Progenitor cell of endocrine pancreas (in vitro differentiated cells): Measurements from ENCODE around the gene ZNF668. TPM values are rescaled to one million over a fixed set of nuclear protein-coding genes. Genes with fewer than 3 reads are reported as not detected.

Source experiments
- DNase-seq: peaks from one replicate; pipeline ENCODE4 v3.0.0; 2021; ENCODE audit warnings: low spot score; ENCODE audit not compliant: unreplicated experiment
- H3K27ac Mint-ChIP-seq: 2 replicates; pipeline ENCODE4 v1.8.0; 2021; ENCODE audit warnings: mild to moderate bottlenecking, moderate library complexity, mixed read lengths
- H3K27me3 Mint-ChIP-seq: 2 replicates; pipeline ENCODE4 v1.8.0; 2021; ENCODE audit warnings: mixed read lengths
- H3K36me3 Mint-ChIP-seq: 2 replicates; pipeline ENCODE4 v1.8.0; 2022; ENCODE audit warnings: mixed read lengths; ENCODE audit not compliant: insufficient read depth
- H3K4me1 Mint-ChIP-seq: 2 replicates; pipeline ENCODE4 v1.8.0; 2021; ENCODE audit warnings: low read depth, mixed read lengths
- H3K4me3 Mint-ChIP-seq: 2 replicates; pipeline ENCODE4 v1.8.0; 2021; ENCODE audit warnings: low read depth, mild to moderate bottlenecking, moderate library complexity, mixed read lengths
- H3K9me3 Mint-ChIP-seq: 2 replicates; pipeline ENCODE4 v1.8.0; 2021; ENCODE audit warnings: low read depth, mixed read lengths
- total RNA-seq: library from RNA; stranded (reverse); gene quantifications from 2 replicates; pipeline ENCODE4 v1.2.1, GENCODE V29; 2021
- TF ChIP-seq, protein P1 (sequence below): fragments of 200-600 bp; sonication (generic); IDR thresholded peaks from one replicate; pipeline ENCODE4 v1.5.0; 2021; ENCODE audit warnings: antibody characterized with exemption, mild to moderate bottlenecking; ENCODE audit not compliant: unreplicated experiment

The ZNF668 gene
- total RNA-seq, 1 donor from 2014 or later, result 17.5 TPM

GRCh38 chr16:31063843-31064611, 10.0 kb downstream of the ZNF668 start:
- Mint-ChIP-seq H3K27me3 (no peaks in the 10 kb centered on the region), H3K4me3 (no peak overlapping the region), H3K9me3 (no peaks in the 10 kb centered on the region), H3K27ac (peak overlapping the region; percentile 52), H3K36me3 (peaks cover 9% of the 10 kb centered on the region), H3K4me1 (no peaks in the 10 kb centered on the region)
- DNase-seq, result no peak
- TF ChIP-seq, protein P1, sequence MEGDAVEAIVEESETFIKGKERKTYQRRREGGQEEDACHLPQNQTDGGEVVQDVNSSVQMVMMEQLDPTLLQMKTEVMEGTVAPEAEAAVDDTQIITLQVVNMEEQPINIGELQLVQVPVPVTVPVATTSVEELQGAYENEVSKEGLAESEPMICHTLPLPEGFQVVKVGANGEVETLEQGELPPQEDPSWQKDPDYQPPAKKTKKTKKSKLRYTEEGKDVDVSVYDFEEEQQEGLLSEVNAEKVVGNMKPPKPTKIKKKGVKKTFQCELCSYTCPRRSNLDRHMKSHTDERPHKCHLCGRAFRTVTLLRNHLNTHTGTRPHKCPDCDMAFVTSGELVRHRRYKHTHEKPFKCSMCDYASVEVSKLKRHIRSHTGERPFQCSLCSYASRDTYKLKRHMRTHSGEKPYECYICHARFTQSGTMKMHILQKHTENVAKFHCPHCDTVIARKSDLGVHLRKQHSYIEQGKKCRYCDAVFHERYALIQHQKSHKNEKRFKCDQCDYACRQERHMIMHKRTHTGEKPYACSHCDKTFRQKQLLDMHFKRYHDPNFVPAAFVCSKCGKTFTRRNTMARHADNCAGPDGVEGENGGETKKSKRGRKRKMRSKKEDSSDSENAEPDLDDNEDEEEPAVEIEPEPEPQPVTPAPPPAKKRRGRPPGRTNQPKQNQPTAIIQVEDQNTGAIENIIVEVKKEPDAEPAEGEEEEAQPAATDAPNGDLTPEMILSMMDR, result no peak

GRCh38 chr16:31063495-31063842, 10.6 kb downstream of the ZNF668 start:
- Mint-ChIP-seq H3K4me1 (no peaks in the 10 kb centered on the region), H3K36me3 (peaks cover 9% of the 10 kb centered on the region), H3K4me3 (no peak overlapping the region), H3K27me3 (no peaks in the 10 kb centered on the region), H3K27ac (no peak overlapping the region), H3K9me3 (no peaks in the 10 kb centered on the region)
- TF ChIP-seq, protein P1, result no peak
- DNase-seq, result no peak

- TF ChIP-seq, protein P1, result no peak
- DNase-seq, result no peak
- H3K27ac Mint-ChIP-seq, result no peak overlapping the region
- no peaks in the 10 kb centered on the region for H3K4me1 Mint-ChIP-seq
- peaks cover 11% of the 10 kb centered on the region for H3K36me3 Mint-ChIP-seq
- no peaks in the 10 kb centered on the region for H3K27me3 Mint-ChIP-seq
- no peak overlapping the region for H3K4me3 Mint-ChIP-seq
- H3K9me3 Mint-ChIP-seq, result no peaks in the 10 kb centered on the region
Observed at GRCh38 chr16:31061813-31062440, 12.1 kb downstream of the ZNF668 start.

DNA sequence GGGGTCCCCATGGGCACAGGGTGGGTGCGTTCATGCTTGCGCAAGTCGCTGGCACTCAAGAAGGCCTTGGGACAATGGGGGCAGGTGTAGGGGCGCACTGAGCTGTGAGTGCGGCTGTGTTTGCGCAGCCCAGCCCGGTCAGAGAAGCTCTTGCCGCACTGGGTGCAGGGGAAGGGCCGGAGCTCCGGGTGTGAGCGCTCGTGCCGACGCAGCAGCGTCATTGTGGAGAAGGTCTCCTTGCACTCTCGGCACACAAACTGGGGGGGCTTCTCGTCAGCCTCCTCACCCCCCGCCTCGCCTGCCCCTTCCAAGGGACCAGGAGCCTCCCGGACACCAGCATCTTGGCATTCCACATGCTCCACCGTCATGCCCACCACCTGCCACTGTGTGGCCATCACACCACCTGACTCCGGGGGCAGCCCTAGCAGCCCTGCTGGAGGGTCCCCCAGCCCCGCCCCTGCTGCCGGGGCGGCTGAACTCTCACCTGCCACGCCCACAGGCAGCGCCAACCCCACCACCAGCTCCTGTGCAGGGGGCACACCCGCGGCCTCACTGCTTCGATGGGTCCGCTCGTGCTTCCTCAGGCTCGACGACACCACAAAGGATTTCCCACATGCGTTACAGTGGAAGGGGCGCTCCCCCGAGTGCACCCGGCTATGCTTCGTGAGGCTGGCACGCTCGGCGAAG, 12.8 kb downstream of the ZNF668 start:
- no peak overlapping the region for H3K4me3 Mint-ChIP-seq
- TF ChIP-seq, protein P1, result no peak
- no peaks in the 10 kb centered on the region for H3K9me3 Mint-ChIP-seq

DNA sequence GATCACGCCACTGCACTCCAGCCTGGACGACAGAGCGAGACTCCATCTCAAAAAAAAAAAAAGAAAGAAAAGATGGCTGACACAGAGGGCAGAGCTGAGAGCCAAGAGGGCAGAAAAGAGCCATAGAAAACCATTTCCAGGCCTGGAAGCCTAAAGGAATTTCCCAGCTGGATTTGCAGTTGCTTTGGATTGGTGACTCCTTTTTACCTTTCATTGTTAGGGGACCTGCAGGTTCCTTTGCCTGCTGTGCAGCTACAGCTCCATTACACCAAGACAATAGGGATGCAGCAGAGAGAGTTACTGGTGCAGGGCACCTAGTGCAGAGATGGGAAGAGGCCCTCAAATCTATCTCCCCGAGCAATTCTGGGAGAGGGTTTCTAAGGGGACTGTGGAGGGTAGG, 18.4 kb downstream of the ZNF668 start:
- H3K4me3 Mint-ChIP-seq, result no peak overlapping the region
- H3K27me3 Mint-ChIP-seq, result peaks cover 3% of the 10 kb centered on the region
- no peaks in the 10 kb centered on the region for H3K9me3 Mint-ChIP-seq
- no peak for DNase-seq
- peaks cover 5% of the 10 kb centered on the region for H3K36me3 Mint-ChIP-seq
- H3K27ac Mint-ChIP-seq, result peak overlapping the region; percentile 54
- no peaks in the 10 kb centered on the region for H3K4me1 Mint-ChIP-seq
- TF ChIP-seq, protein P1, result no peak

More for the DNA sequence above, 12.8 kb downstream of the ZNF668 start:
- no peaks in the 10 kb centered on the region for H3K27me3 Mint-ChIP-seq
- no peak overlapping the region for H3K27ac Mint-ChIP-seq
- H3K36me3 Mint-ChIP-seq, result peaks cover 11% of the 10 kb centered on the region
- DNase-seq, result no peak
- H3K4me1 Mint-ChIP-seq, result no peaks in the 10 kb centered on the region
